WTC11 (cell line): Measurements from ENCODE around the gene DUS1L. TPM values are rescaled to one million over a fixed set of nuclear protein-coding genes. Genes with fewer than 3 reads are reported as not detected.

Experiments
- ATAC-seq: fragments of 200-7000 bp; cut with Tn5 transposase; 2 replicates; pipeline ENCODE4 v1.10.0; 2021; ENCODE audit warnings: mild to moderate bottlenecking, moderate library complexity
- CTCF ChIA-PET: fragments of 300-600 bp; sonication (Branson Sonifier 250); formaldehyde crosslinking; loops from one replicate; lab custom pipeline; 2021; ENCODE audit warnings: antibody characterized with exemption; lab: Charles Lee
- POLR2A ChIA-PET: fragments of 350-600 bp; sonication (Branson Sonifier 250); formaldehyde crosslinking; loops from one replicate; lab custom pipeline; 2021; ENCODE audit warnings: antibody characterized with exemption; lab: Charles Lee
- DNase-seq: peaks from one replicate; pipeline ENCODE4 v3.0.0; 2021; ENCODE audit warnings: low spot score
- H3K27ac Mint-ChIP-seq: 2 replicates; pipeline ENCODE4 v1.8.0; 2021; ENCODE audit warnings: mixed read lengths
- H3K27me3 Mint-ChIP-seq: 2 replicates; pipeline ENCODE4 v1.8.0; 2021; ENCODE audit warnings: low read depth, mild to moderate bottlenecking, moderate library complexity, mixed read lengths
- H3K36me3 Mint-ChIP-seq: 2 replicates; pipeline ENCODE4 v1.8.0; 2021; ENCODE audit warnings: mixed read lengths
- H3K4me1 Mint-ChIP-seq: 2 replicates; pipeline ENCODE4 v1.8.0; 2022; ENCODE audit warnings: mixed read lengths
- H3K4me3 Mint-ChIP-seq: 2 replicates; pipeline ENCODE4 v1.8.0; 2021; ENCODE audit warnings: mild to moderate bottlenecking, moderate library complexity, mixed read lengths
- H3K9me3 Mint-ChIP-seq: 2 replicates; pipeline ENCODE4 v1.8.0; 2021; ENCODE audit warnings: mixed read lengths
- ATF3 ChIP-seq: sonication (generic); formaldehyde crosslinking; conservative IDR thresholded peaks from 2 replicates; pipeline ENCODE4 v1.8.1; 2022; ENCODE audit warnings: mild to moderate bottlenecking, missing genetic modification reagents
- CREM ChIP-seq: sonication (generic); formaldehyde crosslinking; IDR thresholded peaks from 2 replicates; pipeline ENCODE4 v1.8.1; 2022; ENCODE audit warnings: mild to moderate bottlenecking, missing genetic modification reagents, moderate library complexity
- ELF4 ChIP-seq: sonication (generic); formaldehyde crosslinking; IDR thresholded peaks from 2 replicates; pipeline ENCODE4 v1.8.1; 2022; ENCODE audit warnings: low read depth, mild to moderate bottlenecking, moderate library complexity, missing genetic modification reagents
- ERG ChIP-seq: fragments of 250-450 bp; sonication (Bioruptor Pico); IDR thresholded peaks from 2 replicates; pipeline ENCODE4 v1.8.0; 2021; ENCODE audit warnings: mild to moderate bottlenecking
- FOXK1 ChIP-seq: sonication (generic); formaldehyde crosslinking; IDR thresholded peaks from 2 replicates; pipeline ENCODE4 v1.8.0; 2022; ENCODE audit warnings: mild to moderate bottlenecking, moderate library complexity, missing genetic modification reagents
- FOXP1 ChIP-seq: sonication (generic); formaldehyde crosslinking; IDR thresholded peaks from 2 replicates; pipeline ENCODE4 v1.8.0; 2022; ENCODE audit warnings: missing genetic modification reagents, mild to moderate bottlenecking, moderate library complexity, borderline replicate concordance
- FOXP4 ChIP-seq: sonication (generic); formaldehyde crosslinking; IDR thresholded peaks from 2 replicates; pipeline ENCODE4 v1.8.0; 2022; ENCODE audit warnings: mild to moderate bottlenecking, missing genetic modification reagents
- GABPB1 ChIP-seq: sonication (generic); formaldehyde crosslinking; IDR thresholded peaks from 2 replicates; pipeline ENCODE4 v1.8.1; 2023; ENCODE audit warnings: mild to moderate bottlenecking, missing genetic modification reagents
- IRF2 ChIP-seq: sonication (generic); formaldehyde crosslinking; IDR thresholded peaks from 2 replicates; pipeline ENCODE4 v1.8.0; 2022; ENCODE audit warnings: low read depth, missing genetic modification reagents, borderline replicate concordance
- MLX ChIP-seq: sonication (generic); formaldehyde crosslinking; IDR thresholded peaks from 2 replicates; pipeline ENCODE4 v1.8.1; 2023; ENCODE audit warnings: mild to moderate bottlenecking, missing genetic modification reagents, moderate library complexity
- MYBL2 ChIP-seq: sonication (generic); formaldehyde crosslinking; IDR thresholded peaks from 2 replicates; pipeline ENCODE4 v1.8.1; 2023; ENCODE audit warnings: mild to moderate bottlenecking, moderate library complexity, missing genetic modification reagents
- NFYB ChIP-seq: sonication (generic); formaldehyde crosslinking; conservative IDR thresholded peaks from 2 replicates; pipeline ENCODE4 v1.8.0; 2022; ENCODE audit warnings: low read depth, missing genetic modification reagents
- NR2C2 ChIP-seq: sonication (generic); formaldehyde crosslinking; IDR thresholded peaks from 2 replicates; pipeline ENCODE4 v1.8.0; 2022; ENCODE audit warnings: mild to moderate bottlenecking, missing genetic modification reagents
- NR3C1 ChIP-seq: sonication (generic); formaldehyde crosslinking; conservative IDR thresholded peaks from 2 replicates; pipeline ENCODE4 v1.8.1; 2023; ENCODE audit warnings: low read depth, mild to moderate bottlenecking, missing genetic modification reagents
- PRDM15 ChIP-seq: sonication (generic); formaldehyde crosslinking; IDR thresholded peaks from 2 replicates; pipeline ENCODE4 v1.8.0; 2022; ENCODE audit warnings: missing genetic modification reagents
- SMAD4 ChIP-seq: sonication (generic); formaldehyde crosslinking; IDR thresholded peaks from 2 replicates; pipeline ENCODE4 v1.8.0; 2022; ENCODE audit warnings: mild to moderate bottlenecking, missing genetic modification reagents
- TCF7 ChIP-seq: sonication (generic); formaldehyde crosslinking; IDR thresholded peaks from 2 replicates; pipeline ENCODE4 v1.8.0; 2022; ENCODE audit warnings: mild to moderate bottlenecking, low read depth, missing genetic modification reagents, moderate library complexity
- USF2 ChIP-seq: sonication (generic); formaldehyde crosslinking; IDR thresholded peaks from 2 replicates; pipeline ENCODE4 v1.8.1; 2023; ENCODE audit warnings: mild to moderate bottlenecking, missing genetic modification reagents, moderate library complexity
- ZNF232 ChIP-seq: sonication (generic); formaldehyde crosslinking; IDR thresholded peaks from 2 replicates; pipeline ENCODE4 v1.8.0; 2022; ENCODE audit warnings: mild to moderate bottlenecking, missing genetic modification reagents
- ZNF512 ChIP-seq: sonication (generic); formaldehyde crosslinking; IDR thresholded peaks from 2 replicates; pipeline ENCODE4 v1.8.1; 2022; ENCODE audit warnings: missing genetic modification reagents, borderline replicate concordance
- ZNF671 ChIP-seq: fragments of 250-450 bp; sonication (Bioruptor Pico); IDR thresholded peaks from 2 replicates; pipeline ENCODE4 v1.8.0; 2021; ENCODE audit warnings: mild to moderate bottlenecking
- total RNA-seq: library from RNA; stranded (reverse); gene quantifications from 3 replicates; pipeline ENCODE4 v1.2.3, GENCODE V29; 2021
- TF ChIP-seq, protein P1 (sequence below): sonication (generic); formaldehyde crosslinking; IDR thresholded peaks from 2 replicates; pipeline ENCODE4 v1.8.0; 2022; ENCODE audit warnings: mild to moderate bottlenecking, missing genetic modification reagents
- TF ChIP-seq, protein P2 (sequence below): fragments of 250-450 bp; sonication (Bioruptor Pico); IDR thresholded peaks from 2 replicates; pipeline ENCODE4 v1.9.0; 2021; ENCODE audit warnings: mild to moderate bottlenecking

Gene DUS1L
- total RNA-seq, 1 experiment from 2014 or later, result 120 TPM

GRCh38 chr17:82106688-82107305 is 41.2 kb upstream of the DUS1L start (continued):
- TF ChIP-seq FOXP1 (CRISPR knock-in tag) (no peak), NR2C2 (CRISPR knock-in tag) (no peak), USF2 (CRISPR knock-in tag) (no peak), ZNF512 (CRISPR knock-in tag) (no peak), SMAD4 (CRISPR knock-in tag) (no peak), CREM (CRISPR knock-in tag) (no peak), GABPB1 (CRISPR knock-in tag) (no peak), FOXK1 (no peak), PRDM15 (CRISPR knock-in tag) (no peak)
- TF ChIP-seq, all 79 proteins: peak for 0

- DNase-seq, result peak; percentile 77
- POLR2A ChIA-PET, result interaction anchor here (0.6 to 0.8 kb wide), 4 partner anchors 8 to 554 kb away, joined by 3 to 6 read pairs (median 4); partner anchors contain the start of genes FAAP100 and FASN
- Mint-ChIP-seq H3K4me3 (no peak overlapping the region), H3K4me1 (peaks cover 44% of the 10 kb centered on the region), H3K36me3 (no peaks in the 10 kb centered on the region), H3K9me3 (no peaks in the 10 kb centered on the region), H3K27me3 (peaks cover 32% of the 10 kb centered on the region), H3K27ac (peak overlapping the region; percentile 53)
- peak; percentile 83 for ATAC-seq
- CTCF ChIA-PET, result interaction anchor here (0.6 to 2.4 kb wide), 30 partner anchors 8 to 167 kb away, joined by 3 to 25 read pairs (median 4); partner anchors contain the start of genes CCDC57, CENPX, CSNK1D and DCXR
- 0 out of 2 replicates have a peak, but pooled peaks have one; percentile 20 for TF ChIP-seq ERG (CRISPR knock-in tag)
- TF ChIP-seq, protein P1, sequence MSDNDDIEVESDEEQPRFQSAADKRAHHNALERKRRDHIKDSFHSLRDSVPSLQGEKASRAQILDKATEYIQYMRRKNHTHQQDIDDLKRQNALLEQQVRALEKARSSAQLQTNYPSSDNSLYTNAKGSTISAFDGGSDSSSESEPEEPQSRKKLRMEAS (CRISPR knock-in tag), result peak; percentile 45; the same call in 1 of the 2 replicates
- no peak for TF ChIP-seq IRF2 (CRISPR knock-in tag)
- peak; percentile 56; the same call in 1 of the 2 replicates for TF ChIP-seq FOXP4 (CRISPR knock-in tag)
- TF ChIP-seq, protein P2, sequence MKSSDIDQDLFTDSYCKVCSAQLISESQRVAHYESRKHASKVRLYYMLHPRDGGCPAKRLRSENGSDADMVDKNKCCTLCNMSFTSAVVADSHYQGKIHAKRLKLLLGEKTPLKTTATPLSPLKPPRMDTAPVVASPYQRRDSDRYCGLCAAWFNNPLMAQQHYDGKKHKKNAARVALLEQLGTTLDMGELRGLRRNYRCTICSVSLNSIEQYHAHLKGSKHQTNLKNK (CRISPR knock-in tag), result no peak
- TF ChIP-seq MLX (CRISPR knock-in tag), result no peak
- TF ChIP-seq ELF4 (CRISPR knock-in tag), result no peak
- TF ChIP-seq ZNF671 (CRISPR knock-in tag), result no peak
- 0 out of 2 replicates have a peak, but pooled peaks have one; percentile 31 for TF ChIP-seq MYBL2 (CRISPR knock-in tag)
- no peak for TF ChIP-seq ATF3 (CRISPR knock-in tag)
- TF ChIP-seq NR3C1 (CRISPR knock-in tag), result 0 out of 2 replicates have a peak, but pooled peaks have one; percentile 57
- 0 out of 2 replicates have a peak, but pooled peaks have one; percentile 47 for TF ChIP-seq ZNF232 (CRISPR knock-in tag)
- no peak for TF ChIP-seq NFYB (CRISPR knock-in tag)
- no peak for TF ChIP-seq TCF7 (CRISPR knock-in tag)
Observed at GRCh38 chr17:82105882-82106687, 40.5 kb upstream of the DUS1L start.
